HuH-7 (cell line): ENCODE data around the gene RAI2.
A peak's percentile ranks its signal among the peaks of the same experiment; 100 is the strongest.
"Not testable (repeated sequence)": the region's sequence is repeated elsewhere in the genome, so short reads cannot be mapped to it uniquely, and the experiment has no call there.

Experiments
- DNase-seq: peaks from one replicate; pipeline ENCODE4 v3.0.0; 2011; ENCODE audit warnings: low spot score

RAI2 gene

GRCh38 chrX:17828171-17828570 lies 32.9 kb downstream of the RAI2 start:
- DNase-seq, result no peak

DNA sequence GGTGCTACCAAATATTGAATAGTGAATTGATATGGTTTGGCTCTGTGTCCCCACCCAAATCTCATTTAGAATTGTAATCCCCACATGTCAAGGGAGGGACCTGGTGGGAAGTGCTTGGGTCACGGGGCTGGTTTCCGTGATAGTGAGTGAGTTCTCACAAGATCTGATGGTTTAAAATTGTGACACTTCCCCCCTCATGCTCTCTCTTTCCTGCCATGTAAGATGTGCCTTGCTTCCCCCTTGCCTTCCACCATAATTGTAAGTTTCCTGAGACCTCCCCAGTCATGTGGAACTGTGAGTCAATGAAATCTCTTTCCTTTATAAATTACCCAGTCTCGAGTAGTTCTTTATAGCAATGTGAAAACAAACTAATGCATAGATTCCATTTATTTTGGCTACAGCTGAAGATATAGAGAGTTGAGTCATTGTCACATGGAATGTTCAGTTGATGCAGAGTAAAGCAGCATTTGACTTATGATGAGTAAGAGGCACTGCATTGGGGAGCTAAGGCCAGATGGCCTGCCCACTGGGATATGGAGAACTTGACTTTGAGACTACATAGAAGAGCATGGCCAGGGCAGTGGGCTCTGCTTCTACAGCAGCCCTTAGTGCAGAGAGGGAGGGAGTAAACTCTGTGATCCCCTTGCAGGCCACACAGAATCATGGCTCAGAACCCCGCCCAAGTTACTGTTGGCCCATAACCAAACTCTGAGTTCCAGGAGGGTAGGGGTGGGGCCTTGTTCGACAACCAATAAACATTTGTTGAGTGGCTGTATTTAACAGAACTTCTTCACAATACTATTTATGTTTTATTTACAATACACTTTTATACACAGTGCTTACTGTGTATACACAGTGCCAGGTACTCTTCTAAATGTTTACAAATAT lies 34.2 kb downstream of the RAI2 start:
- DNase-seq, result no peak

GRCh38 chrX:17824980-17825379 lies 36.1 kb downstream of the RAI2 start:
- no peak for DNase-seq

- DNase-seq, result no peak
These were observed 38.7 kb downstream of the RAI2 start for GRCh38 chrX:17822351-17822750.

GRCh38 chrX:17820100-17820499 lies 41.0 kb downstream of the RAI2 start:
- DNase-seq, result no peak

DNA sequence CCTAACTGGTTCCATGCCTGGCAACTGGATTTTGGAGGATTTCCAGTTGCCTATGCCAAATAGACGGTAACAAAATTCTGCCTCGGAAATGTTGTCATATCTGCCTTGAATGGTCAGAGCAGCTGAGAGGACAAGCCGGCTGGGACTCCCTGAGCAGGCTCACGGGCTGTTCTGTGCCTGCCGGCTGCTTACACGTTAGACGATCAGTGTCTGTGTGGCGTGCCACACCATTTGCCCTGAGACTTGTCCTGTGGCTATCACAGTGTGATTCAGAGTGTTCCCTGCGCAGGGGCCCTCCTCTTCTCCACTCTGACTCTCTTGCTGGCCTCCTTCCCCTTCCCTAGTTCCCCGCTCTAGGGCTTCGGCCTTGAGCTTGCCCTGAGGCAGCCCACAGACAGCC lies 42.4 kb downstream of the RAI2 start:
- DNase-seq, result no peak

- no peak for DNase-seq
These were observed 43.8 kb downstream of the RAI2 start for GRCh38 chrX:17817251-17817650.

DNA sequence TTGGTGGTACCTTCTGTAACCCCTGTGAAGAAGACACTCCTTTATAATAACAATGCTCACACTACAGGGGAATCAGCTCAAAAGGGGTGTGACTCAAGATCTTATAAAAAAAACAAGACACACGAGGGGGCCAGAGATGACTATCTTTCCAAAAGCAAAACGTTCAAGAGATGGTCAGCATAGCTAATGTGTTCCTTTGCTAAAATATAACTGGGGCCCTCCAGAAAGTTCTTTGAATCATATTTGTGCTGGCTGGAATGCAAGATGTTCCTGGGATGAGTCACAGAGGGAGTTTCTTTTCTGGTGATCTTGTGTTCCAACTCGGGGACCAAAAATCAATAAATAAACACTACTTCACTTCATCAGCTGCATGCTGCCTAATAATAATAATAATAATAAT lies 46.5 kb downstream of the RAI2 start:
- DNase-seq, result no peak

GRCh38 chrX:17814059-17814458 lies 47.0 kb downstream of the RAI2 start:
- no peak for DNase-seq

DNA sequence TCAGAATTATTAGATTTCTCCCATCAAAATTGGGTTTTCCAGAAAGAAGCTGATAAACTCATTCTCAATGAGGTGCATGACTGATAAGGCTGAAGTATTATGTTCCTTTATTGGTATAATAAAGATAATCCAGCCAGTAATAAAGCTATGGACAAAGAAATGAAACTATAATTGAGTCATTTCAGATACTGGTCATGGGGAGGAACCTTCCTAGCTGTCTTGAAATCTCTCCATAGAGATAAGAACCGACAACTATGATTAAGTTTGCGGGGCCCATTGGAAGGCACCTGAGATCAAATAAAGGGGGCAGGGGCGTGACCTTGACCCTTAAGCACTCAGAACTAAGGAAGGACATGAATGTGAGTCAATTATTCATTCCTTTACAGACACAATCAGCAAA lies 47.8 kb downstream of the RAI2 start:
- DNase-seq, result no peak

DNA sequence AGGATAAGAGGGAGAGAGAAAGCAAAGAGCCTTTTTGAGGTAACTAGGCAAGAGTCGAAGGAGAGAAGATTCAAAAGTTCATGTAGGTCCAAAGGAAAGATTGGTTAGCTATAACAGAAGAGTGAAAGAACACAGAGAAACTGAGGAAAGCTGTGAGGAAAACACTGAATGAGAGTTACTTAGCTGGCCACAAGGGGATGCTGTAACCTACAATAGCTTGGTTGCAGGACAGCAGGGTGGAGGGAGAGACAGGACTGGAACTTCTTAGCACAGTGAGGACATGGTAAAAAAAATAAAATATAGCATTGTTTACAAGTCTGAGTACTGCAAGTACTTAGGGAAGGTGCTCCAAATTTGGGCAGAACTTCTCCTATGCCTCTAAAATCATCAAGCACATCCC lies 48.3 kb downstream of the RAI2 start:
- DNase-seq, result peak; percentile 8

- DNase-seq, result no peak
These were observed 51.1 kb downstream of the RAI2 start for GRCh38 chrX:17809984-17810383.

DNA sequence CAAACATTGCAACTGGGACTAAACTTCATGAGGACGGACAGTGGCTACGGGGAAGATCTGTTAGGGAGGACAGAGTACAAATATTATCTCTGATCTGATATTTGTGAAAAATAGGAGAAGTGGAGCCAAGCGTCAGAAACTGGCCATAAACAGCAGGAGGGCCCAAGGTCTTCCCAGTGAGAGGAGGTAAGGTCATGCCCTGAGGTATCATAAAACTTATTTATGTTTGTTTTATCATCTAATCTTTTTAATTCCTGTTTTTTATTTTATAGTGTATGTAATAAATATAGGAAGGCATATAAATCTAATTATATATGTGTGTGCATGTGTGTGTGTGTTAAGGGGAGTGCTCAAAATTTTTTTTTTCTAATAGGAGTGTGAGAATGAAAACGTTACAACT lies 51.8 kb downstream of the RAI2 start:
- no peak for DNase-seq

DNA sequence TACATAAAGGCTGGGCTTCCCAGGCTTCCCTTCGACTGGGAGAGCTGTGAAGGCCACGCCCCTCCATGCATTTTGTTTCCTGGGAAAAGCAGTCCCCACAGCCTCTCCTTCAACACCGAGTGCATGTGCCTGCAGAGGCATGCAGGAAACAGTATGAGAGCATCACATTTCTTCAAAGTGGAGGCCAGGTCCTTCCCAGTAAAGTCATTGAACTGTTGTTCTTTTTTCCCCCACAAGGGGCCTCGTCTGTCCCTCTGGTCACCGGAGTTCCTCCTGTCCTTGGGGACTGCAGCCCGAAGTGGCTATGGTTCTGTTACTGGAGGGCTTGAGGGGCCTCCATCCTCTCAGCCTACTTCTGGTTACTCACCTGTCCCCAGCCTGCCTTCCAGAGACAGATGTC lies 56.0 kb downstream of the RAI2 start:
- DNase-seq, result peak; percentile 10

DNA sequence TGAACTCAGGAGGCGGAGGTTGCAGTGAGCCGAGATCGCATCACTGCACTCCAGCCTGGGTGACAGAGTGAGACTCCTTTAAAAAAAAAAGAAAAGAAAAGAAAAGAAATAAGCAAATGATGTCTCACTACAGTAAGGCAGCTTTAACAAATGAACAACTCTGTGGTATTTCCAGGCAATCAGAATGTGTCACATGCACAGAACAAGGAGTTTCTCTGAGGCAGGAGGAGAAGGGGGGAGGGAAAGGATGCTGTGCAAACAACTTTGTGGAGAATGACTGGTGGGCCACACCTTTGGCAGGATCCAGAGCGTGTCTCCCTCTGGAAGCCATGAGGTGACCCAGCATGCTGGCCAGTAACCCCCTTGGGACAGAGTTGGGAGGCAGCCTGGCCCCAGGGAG lies 57.6 kb downstream of the RAI2 start:
- DNase-seq, result no peak

DNA sequence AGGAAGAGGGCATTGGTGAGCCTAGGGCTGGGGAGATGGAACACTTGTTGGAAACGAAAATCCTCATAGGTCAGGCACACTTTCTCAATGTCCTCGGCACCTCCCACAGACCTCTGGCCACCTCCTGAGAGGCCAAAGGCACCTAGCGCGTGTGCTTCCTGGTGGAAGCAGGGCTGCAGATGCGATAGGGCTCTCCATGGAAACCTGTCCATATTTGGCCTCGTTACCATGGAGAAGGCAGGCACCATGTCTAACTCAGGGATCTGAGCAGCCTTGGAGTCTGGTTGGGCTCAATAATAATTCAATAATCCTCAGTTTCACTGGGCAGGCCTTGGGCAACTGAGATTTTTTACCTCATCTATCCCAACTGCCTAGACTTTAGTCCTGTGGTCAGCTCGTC lies 58.3 kb downstream of the RAI2 start:
- no peak for DNase-seq

DNA sequence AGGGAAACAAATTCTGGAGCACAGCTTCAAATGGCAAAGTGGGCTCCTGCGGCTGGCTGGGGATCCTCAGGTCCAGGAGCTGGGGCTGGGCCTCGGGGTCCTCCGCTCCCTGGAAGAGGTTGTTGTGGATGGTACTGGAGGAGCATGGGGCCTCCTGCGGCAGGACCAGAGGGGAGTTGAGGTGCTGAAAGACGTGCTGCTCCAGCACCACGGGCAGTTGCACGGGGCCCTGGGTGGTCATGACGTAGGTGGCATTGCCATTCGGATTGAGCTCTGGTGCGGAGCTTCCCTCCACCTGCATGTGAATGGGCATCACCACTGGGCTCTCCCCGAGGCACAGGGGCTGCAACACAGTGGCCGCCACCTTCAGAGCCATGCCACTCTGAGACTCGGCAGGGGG lies 59.7 kb downstream of the RAI2 start:
- no peak for DNase-seq

GRCh38 chrX:17798921-17799320 lies 62.2 kb downstream of the RAI2 start:
- DNase-seq, result no peak

GRCh38 chrX:17792826-17793225 lies 68.3 kb downstream of the RAI2 start:
- DNase-seq, result no peak

DNA sequence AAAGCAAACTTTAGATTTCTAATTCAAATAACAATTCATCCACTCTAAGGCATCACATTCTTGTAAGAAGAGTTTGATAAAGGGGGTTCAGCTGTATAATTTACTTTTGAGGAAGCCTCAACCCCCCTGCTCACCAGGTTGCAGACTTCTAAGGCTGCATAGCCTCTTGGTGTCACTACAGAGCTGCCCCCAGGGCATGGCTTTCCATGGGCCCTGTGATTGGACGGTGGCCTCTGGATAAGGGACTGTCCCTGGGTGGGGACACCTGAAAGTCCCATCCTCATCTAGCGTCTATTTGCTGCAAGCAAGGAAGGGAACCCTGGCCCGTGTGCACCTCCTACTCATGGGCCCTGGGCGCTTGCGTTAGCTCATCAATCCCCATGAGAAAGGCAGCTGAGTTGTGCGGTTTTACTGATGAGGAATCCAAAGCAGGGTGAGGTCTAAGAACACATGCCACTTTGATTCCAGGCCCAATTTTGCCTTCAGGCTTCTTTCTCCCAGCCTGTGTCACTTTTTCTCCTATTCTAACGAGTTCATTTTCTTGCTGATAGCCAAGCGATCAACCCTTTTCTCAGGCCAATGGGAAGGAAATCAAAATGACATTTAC lies 72.0 kb downstream of the RAI2 start:
- no peak for DNase-seq

DNA sequence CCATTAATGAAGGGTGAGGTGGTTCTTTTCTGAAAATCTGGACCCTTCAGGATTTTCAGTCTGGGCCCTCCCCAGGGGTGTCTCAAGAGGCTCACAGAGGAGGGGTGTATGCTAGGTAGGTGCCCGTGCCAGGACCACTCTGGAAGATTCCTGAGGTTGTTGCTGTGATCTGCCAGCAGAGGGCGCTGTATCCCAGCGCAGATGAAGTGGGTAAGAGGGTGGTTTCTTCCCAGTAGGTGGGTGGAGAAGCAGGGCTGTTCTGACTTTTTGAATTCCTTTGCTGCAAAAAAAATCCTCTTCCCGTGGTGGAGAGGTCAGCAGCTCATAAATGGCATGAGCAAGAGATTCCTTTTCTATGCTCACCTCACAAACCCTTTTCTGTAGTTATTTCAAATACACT lies 72.7 kb downstream of the RAI2 start:
- DNase-seq, result peak; percentile 51

GRCh38 chrX:17787557-17787956 lies 73.5 kb downstream of the RAI2 start:
- no peak for DNase-seq

GRCh38 chrX:17786554-17787347 lies 74.3 kb downstream of the RAI2 start:
- not testable (repeated sequence) for DNase-seq
